ENCODE measurements around the gene ADRA1B.
A peak's percentile ranks its signal among the peaks of the same experiment; 100 is the strongest.

ADRA1B gene

DNA sequence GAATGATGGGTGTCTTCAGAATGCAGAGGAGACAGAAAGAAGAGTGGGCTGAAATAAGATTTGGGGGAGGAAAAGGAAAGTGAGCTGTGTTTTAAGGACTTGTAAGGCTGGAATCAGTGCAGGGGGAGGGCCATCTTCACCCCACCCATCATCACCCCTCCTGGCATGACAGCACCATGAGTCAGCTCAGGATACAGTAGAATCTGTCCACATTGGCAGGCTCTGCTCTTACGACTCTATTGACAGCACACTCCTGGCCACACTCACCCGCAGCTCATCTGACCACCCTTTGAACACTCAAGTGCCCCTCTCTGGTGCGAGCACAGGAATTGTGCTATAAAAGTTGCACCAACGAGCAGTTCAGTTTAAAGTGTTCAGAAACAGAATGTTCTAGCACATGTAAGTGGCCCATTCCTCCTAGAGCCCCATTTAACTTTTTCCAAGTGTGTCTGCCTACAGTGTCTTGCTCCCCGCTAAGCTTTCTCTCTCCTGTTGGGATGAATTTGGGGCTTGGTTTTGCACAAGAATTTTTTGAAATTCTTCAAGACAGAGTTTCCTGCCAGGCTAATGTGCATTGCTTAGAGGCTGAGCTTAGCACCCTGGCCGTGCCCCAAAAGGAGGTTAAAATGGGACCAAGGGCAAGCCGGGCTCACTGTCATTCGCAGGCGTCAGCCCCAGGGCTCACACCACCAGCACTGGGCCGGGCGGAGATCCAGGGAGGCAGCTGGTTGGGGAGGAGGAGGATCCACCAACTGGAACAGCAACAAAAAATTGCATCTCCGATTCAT is 12.0 kb downstream of the ADRA1B start:
- no peak for DNase-seq (ENCODE audit: low read depth, low spot score)

DNA sequence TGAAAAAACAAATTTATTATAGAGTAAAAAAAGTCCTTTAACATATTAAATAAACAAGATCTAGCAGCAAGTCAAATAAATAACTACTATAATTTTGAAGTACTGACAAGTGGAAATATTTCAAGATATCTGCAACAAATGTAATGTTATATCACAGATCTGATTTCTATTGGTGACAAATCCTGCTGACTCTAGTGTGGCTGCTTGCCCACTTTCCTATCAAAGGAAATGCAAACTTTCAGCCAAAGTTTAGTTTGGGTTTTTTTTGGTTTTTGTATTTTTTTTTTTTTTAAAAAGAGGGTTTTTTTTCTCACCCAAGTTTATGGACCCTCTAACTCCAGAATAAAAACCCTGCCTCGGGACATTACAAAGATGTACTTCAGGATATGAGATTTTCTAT is 12.9 kb downstream of the ADRA1B start:
- DNase-seq (ENCODE audit: low read depth, low spot score) = no peak

DNA sequence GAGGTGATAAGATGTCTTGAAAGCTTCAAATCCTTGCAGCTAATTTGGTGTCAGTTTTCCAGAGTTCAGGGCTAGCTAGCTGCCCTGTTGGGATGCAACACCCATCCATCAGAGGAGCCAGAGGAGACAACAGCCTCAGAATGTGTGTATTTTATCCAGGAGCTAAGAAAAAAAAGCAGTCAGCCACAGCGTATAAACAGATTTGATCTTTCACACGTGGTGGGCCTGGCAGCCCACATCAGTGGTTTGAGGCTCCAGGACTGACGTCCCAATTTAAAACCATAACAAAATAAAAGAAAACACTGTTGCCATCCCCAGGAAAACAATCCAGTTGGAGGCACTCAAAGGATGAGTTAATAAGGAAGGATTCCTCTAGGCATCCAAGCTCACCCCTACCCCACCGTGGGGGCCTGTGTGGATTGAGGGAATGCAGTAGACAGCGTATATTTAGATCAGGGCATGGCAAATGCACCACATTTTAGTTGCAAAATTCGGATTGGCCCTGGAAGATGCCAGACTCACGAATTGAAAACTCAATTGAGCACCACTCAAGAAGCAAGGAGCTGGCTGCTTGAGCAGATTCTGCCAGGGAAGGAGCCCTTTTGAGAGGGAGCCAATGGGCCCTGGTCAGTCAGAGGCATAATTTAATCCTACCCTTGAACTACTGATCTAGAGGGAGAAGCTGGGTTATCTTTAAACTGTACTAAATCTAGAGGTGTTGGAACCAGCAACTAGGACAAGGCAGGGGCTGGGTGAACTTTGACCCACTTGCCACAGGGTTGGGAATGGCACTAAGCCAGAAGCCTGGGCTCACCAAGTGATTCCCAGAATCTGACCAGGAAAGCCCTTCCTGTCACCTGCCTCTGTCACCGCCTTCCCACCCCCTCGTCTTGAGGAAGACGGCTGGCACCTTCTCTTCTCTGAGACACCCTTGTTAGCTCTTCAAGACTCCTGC is 17.5 kb downstream of the ADRA1B start:
- DNase-seq (ENCODE audit: low read depth, low spot score) = no peak

DNA sequence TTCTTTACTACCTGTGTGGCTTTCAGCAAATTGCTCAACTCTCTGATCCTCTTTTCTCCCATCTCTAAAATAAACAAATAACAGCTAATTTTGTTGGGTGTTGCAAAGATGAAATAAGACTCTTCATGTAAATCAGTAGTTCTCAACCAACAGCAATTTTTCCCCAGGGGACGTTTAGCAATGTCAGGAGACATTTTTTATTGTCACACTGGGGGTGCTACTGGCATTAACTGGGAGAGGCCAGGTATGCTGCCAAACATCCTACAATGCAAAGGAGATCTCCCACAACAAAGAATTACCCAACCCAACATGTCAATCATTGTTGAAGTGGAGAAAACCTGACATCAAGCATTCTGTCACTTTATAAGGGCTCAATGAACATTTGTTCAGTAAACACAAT is 19.7 kb downstream of the ADRA1B start:
- no peak for DNase-seq (ENCODE audit: low read depth, low spot score)

DNA sequence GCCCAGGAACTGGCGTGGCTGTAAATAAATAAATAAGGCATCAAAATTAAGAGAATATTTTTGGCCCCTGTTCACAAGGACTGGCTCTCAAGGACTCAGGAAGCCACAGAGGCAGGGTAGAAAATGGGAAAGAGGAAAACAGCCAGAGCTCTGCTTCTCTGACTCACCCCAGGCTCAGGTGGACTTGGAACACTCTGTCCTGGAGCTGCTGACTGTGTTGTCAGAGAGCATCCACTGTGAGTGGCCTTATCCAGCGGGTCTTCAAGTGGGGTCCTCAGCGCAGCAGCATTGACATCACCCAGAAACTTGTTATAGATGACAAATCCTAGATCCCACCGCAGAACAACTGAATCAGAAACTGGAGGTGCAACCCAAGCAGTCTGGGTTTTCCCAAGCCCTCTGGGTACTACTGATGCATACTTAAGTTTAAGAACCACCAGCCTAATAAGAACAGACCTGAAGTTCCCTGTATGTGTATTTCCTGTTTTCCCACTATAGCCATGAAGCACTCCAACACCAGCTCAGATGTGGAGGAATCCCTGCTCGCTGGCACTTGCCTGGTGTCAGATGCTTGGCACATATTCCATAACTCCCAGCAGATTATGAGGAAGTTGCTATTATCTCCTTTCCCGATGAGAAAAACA is 20.5 kb downstream of the ADRA1B start:
- DNase-seq (ENCODE audit: low read depth, low spot score) = no peak

DNA sequence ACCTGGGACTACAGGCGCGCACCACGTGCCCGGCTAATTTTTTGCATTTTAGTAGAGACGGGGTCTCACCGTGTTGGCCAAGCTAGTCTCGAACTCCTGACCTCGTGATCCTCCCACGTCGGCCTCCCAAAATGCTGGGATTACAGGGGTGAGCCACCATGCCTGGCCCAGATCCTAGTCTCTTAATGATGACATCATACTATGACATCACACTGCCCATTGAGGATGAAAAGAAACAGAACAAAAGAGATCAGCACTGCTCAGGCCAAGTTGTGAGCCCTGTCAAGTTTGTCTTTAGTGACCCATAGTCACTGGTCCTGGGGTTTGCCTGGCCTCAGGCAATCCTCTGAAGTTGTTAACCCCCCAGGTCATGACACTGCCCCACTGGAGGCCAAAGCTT is 21.3 kb downstream of the ADRA1B start:
- DNase-seq (ENCODE audit: low read depth, low spot score) = no peak

DNA sequence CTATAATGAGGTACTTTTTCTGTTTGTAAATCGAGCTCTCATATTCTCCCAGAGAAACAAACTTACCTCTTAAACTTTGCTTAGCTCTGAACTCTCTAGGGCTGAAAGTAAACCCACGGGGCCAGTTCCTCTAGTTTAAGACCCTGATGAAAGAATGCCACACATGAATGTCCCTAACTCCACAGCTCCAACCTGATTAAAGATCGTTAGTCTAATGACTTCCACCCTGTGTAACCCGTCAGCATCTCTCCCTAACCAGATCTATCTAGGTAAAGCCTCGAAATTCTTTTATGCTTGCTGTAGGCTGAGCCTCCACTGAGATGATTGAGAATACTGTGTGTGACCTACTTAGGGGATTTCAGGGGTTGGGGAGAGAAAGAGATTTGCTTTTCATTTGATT is 27.0 kb downstream of the ADRA1B start:
- DNase-seq (ENCODE audit: low read depth, low spot score) = no peak

DNA sequence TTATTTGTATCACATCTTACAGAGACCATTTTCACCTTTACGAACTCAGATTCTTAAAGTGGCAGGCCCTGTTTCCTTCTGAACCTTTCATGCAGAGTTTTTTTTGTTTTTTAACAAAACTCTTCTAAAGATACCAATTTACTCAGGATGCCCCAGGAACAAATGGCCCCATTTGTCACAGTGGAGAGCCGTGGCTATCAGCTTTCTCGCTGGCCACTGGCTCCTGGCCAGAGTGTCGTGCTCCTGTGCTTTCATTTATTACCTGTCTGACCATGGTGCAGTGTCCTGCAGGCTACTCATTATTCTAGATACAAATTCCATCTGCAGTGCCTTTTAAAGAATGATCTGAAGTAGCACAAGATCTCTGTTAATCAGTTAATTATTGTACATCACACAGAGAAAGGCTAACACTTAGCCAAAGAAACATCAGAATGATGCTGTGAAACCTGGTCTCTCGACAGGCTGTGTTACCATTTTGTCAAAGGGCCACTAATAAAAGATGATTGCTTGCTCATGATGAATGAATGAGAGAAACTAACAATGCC is 27.8 kb downstream of the ADRA1B start:
- DNase-seq (ENCODE audit: low read depth, low spot score) = no peak

DNA sequence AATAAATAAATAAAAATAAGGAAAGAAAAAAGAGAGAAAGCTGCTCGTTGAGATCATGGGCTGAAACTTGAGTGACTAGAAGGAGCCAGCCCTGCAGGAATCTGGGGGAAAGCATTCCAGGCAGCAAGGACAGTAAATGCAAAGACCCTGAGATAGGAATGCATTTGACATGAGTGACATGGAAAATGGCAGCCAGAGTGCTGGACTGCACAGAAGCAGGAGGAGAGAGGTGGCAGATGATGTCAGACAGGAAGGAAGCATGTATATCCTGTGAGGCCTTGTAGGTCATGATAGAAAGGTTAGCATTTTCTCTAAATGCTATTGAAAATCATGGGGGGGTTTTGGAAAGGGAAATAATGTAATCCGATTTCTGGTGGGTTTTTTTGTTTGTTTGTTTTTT is 29.1 kb downstream of the ADRA1B start:
- no peak for DNase-seq (ENCODE audit: low read depth, low spot score)

DNA sequence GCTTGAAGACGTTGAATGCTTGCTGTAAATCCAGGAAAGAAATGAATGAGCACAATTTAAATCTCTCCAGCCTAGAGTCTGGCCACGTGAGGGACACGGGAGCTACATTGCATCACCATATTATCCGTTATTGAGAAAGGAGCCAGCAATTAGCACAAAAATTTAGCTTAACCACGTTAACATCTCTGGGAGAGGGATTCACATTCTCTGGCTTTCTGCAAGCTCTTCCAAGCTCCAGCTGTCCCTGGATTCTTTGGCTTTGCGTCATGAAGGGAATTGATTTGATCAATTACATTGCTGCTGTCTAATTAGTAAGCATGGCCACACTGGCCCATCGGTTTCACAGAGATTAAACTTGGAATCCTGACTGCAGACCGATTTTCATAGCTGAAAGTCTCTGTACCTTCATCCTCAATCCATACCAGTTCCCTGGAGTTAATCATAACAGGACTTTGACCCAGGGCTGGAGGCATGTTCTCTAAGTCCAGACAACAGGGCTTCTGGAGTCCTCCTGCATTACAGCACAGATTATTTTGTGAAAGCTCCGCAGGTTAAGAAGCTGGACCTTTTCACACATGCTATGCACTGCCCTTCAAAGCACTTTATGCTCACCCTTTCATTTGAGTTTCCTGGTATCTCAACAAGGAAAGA is 31.6 kb downstream of the ADRA1B start:
- DNase-seq (ENCODE audit: low read depth, low spot score) = no peak

DNA sequence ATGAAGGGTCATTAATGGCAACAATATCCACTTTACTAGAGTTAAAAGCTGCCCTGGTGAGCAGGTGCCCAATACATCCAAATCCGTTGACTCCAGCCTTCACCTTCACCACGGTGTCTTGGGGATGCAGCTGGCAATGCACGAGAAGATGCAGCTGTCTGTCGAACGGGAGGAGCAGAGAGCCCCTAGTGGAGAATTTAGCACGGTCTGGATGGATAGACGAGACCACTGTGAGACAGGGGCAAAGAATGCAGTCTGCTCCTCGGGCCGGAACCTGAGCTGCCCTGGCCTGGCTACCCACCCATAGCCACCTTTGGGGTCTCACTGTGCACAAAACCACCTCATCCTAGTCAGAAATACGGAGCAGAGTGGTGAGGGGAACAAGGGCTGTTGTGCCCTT is 35.1 kb downstream of the ADRA1B start:
- DNase-seq (ENCODE audit: low read depth, low spot score) = peak; percentile 40

DNA sequence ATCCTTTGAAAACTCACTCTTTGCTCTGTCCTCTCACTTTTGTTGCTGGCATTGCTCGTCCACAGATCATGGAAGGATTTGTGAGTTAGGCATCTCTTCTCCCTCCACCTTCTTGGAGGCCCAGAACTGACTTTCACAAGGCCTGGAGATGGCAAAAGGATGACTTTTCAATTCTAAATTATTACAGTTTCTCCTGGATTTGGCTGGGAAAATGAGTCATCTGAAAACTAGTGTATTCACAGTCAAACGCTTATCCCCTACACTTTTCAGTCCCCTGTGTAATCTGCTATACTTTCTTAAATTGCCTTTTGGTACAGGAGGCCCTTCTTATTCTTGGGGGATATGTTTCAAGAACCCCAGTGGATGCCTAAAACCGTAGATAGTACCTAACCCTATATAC is 35.6 kb downstream of the ADRA1B start:
- no peak for DNase-seq (ENCODE audit: low read depth, low spot score)

DNA sequence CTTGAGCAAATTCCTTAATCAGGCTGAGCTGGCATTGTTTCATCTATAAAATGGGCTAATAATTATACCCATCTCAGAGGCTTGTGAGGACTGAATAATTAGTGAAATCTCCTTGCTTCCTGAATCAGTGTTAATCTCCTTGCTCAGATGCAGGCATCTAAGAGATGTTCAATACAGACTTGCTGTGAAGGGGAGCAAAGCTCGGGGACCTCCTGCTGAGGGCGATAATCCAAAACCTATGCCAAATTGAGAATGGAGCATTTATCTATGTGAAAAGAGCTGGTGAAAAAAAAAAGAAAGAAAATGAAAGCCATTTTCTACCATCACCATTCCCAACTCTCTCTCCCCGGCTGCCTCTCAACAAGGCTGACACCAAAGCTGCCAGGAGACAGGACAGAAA is 37.3 kb downstream of the ADRA1B start:
- DNase-seq (ENCODE audit: low read depth, low spot score) = no peak

DNA sequence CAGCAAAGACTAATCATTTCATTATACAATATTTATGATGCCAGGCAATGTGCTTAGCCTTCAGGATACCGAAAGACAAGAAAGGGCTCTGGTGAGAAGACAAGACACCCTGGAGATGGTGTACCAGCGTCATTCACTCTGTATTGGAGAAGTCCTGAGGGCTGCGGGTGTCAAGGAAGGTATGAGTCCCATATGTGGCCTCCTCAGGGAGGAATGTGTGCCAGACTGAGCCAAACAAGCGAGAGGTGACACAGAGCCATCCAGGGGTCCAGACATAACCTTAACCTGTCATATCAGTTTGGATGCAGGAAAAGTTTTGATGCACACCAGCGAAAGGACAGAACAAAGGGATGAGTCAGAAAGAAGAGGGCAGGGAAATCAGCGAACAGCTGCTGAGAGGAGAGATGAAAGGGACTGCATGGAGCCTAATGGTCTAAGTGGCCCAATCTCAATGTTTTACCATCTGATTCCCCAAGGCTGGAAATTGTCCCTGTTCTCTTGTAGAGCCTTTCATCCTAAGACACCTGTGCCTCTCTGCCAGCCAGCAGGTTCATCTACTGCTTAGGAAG is 38.9 kb downstream of the ADRA1B start:
- DNase-seq (ENCODE audit: low read depth, low spot score) = no peak

DNA sequence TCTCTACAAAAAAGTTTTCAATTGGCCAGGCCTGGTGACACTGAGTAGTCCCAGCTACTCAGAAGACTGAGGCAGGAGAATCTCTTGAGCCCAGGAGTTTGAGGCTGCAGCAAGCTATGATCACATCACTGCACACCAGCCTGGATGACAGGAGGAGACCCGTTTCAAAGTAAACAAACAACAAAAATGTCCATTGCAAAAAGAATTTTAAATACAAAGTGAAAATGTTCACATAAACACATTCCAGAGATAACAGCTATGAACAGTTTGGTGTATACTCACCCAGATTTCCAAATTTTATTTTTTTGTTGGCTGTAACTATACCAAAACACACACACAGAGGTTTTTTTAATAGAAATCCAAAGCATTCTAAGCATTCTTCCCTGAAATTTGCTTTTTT is 39.8 kb downstream of the ADRA1B start:
- DNase-seq (ENCODE audit: low read depth, low spot score) = no peak

DNA sequence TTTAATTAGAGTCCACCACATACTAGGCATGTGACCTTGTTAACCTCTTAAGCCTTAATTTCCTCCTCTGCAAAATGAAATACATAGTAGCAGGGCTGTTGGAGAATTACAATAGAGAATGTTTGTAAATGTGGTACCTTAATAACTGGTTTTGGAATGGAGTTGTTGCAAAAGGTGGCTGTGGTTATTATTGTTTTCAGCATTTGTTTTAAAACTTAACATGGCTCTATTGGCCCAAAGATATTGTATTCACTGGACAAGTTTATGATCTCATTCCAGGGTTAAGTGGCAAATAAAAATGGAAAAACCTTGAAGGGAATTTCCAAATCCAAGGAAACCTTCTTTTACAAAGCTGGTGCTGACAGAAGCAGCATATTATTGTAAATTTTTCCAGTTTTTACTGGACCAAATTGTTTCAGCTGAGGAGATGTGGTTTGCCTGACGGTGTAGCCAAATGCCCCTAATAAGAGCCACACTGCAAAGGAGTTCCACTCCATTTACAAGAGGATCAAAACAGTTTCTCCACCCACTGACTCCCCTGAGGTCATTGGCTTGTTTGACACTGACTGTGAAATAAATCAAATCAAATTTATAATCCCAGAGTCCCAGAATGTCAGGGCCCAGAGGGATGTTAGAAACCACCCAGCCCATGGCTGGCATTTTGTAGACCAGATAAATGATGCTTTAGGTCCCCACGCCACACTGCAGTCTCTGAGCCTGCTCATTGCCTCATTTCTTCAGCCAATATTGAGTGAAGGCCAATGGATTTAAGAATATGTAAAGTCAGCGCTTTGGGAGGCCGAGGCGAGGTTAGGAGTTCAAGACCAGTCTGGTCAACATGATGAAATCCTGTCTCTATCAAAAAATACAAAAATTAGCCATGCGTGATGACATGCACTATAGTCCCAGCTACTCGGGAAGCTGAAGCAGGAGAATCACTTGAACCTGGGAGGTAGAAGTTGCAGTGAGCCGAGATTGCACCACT is 45.2 kb downstream of the ADRA1B start:
- DNase-seq (ENCODE audit: low read depth, low spot score) = no peak

DNA sequence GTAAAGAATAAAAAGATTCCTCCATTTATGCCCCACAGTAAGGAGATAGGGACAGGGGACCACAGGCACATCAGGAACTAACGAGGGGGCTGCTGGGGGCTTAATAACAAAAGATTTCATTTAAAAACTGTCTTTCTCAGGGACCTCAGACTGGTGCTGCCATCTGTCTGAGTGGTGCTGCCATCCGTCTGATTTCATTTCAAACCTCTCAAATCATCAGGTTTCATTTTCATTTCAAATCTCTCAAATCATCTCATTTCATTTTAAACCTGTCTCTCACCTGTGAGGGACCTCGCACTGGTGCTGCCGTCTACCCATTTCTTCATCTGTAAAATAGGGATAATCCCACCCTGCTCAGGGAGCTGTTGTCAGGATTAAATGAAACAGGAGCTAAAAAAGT is 45.9 kb downstream of the ADRA1B start:
- no peak for DNase-seq (ENCODE audit: low read depth, low spot score)

DNA sequence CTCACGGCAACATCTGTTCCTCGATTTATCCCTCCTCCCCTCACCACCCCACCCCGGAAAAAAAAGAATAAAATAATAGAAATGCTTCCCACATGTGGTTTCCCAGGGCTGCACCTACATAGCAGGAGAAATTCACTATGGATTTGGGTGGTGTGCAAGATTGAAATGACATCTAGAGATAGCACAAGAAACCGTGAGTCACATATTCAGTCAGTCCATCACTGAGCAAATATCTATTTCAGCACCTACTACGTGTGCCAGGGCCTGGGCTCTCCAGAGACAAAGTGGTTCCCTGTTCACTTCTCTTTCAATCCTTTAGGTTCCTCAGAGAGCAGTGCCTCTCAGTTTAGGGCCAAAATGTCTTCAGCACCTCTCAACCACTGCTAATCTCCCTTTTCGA is 47.7 kb downstream of the ADRA1B start:
- no peak for DNase-seq (ENCODE audit: low read depth, low spot score)

DNA sequence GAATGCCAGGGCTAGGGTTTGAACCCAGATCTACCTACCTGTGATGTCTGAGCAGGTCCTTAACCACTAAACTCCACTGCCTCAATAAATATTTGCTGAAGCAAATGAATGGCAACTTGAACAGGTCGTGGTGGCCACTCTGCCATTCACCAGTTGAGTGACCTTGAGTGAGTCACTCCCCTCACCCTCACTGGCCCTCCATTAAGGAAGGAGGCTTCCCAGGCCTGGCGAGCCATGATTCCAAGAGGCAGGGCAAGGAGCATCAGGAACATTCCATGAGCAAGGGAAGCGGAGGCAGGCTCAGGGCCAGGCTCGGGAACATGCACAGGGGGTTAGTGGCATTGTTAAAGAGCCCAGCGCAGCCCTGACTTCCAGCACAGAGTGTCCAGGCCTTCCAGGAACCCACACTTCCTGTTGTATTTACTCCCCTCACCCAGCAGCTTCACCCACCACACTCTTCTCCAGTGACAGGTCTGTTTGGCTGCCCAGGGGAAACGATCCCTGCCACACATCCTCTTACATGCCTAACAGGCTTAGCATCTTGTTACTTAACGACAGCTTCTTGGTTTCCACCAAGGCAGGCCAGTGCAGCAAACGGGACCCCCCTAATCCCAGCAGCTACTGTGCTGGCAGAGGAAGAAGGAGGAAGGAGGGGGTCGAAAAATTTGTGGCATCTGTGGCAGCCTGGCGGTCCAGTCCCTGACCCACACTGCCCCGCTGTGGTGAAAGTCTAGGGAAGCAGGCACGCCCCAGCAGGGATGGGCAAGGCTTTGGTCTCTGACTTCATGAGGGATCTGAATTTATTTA is 49.0 kb downstream of the ADRA1B start:
- no peak for DNase-seq (ENCODE audit: low read depth, low spot score)

Data from iPS DF 19.7 (cell line).